ENCODE measurements around the gene UTF1. TPM values are rescaled to one million over a fixed set of nuclear protein-coding genes. Genes with fewer than 3 reads are reported as not detected.

UTF1 gene
- total RNA-seq, 3 donors from 2014 or later = not detected

GRCh38 chr10:133235265-133235855 lies 5.3 kb downstream of the UTF1 start:
- ATAC-seq (peak; percentile 12), DNase-seq (no peak)
- H3K36me3 ChIP-seq (ENCODE audit: low read depth) = no peaks in the 10 kb centered on the region
- no peak for TF ChIP-seq CTCF (IDR thresholded peaks at IDR 0.05)
- no peak overlapping the region for H3K4me3 ChIP-seq
- intact Hi-C loops (cut with DNase I, micrococcal nuclease) = no loop called here
- H3K4me1 ChIP-seq (ENCODE audit: low read depth) = peaks cover 7% of the 10 kb centered on the region
- no peaks in the 10 kb centered on the region for H3K9me3 ChIP-seq

- no peak for ATAC-seq
- no peaks in the 10 kb centered on the region for H3K9me3 ChIP-seq
- DNase-seq = peak in 1 of 3 donors; percentile 47
- H3K4me1 ChIP-seq (ENCODE audit: low read depth) = peaks cover 7% of the 10 kb centered on the region
- no peak overlapping the region for H3K4me3 ChIP-seq
- intact Hi-C loops (cut with DNase I, micrococcal nuclease) = no loop called here
- no peak for TF ChIP-seq CTCF (IDR thresholded peaks at IDR 0.05)
- H3K36me3 ChIP-seq (ENCODE audit: low read depth) = no peaks in the 10 kb centered on the region
These were observed 5.9 kb downstream of the UTF1 start for GRCh38 chr10:133235932-133236331.

- Histone ChIP-seq H3K36me3 (ENCODE audit: low read depth) (no peaks in the 10 kb centered on the region), H3K4me3 (no peak overlapping the region), H3K4me1 (ENCODE audit: low read depth) (peaks cover 7% of the 10 kb centered on the region), H3K9me3 (no peaks in the 10 kb centered on the region)
- peak; percentile 30 for ATAC-seq
- peak in 1 of 3 donors; percentile 45 for DNase-seq
- intact Hi-C loops (cut with DNase I, micrococcal nuclease) = no loop called here
- TF ChIP-seq CTCF (IDR thresholded peaks at IDR 0.05) = no peak
These were observed 6.6 kb downstream of the UTF1 start for GRCh38 chr10:133236401-133237240.

GRCh38 chr10:133237241-133237587 lies 7.2 kb downstream of the UTF1 start:
- Histone ChIP-seq H3K9me3 (no peaks in the 10 kb centered on the region), H3K4me3 (no peak overlapping the region), H3K4me1 (ENCODE audit: low read depth) (peaks cover 7% of the 10 kb centered on the region), H3K36me3 (ENCODE audit: low read depth) (no peaks in the 10 kb centered on the region)
- intact Hi-C loops (cut with DNase I, micrococcal nuclease) = no loop called here
- TF ChIP-seq CTCF (IDR thresholded peaks at IDR 0.05) = no peak
- DNase-seq = peak in 1 of 3 donors; percentile 43
- ATAC-seq = no peak

GRCh38 chr10:133237588-133238465 lies 7.8 kb downstream of the UTF1 start, which contains the start of gene VENTX:
Gene VENTX (plus strand): TSS chr10:133237855. CDS start chr10:133237915, 60 bp downstream.
- no peak within 1 kb of the TSS for H3K4me3 ChIP-seq
- intact Hi-C loops (cut with DNase I, micrococcal nuclease) = no loop called here
- DNase-seq = no peak
- ATAC-seq = no peak
- H3K36me3 ChIP-seq (ENCODE audit: low read depth) = no peaks in the 10 kb centered on the region
- no peak for TF ChIP-seq CTCF (IDR thresholded peaks at IDR 0.05)
- peaks cover 7% of the 10 kb centered on the region for H3K4me1 ChIP-seq (ENCODE audit: low read depth)
- no peaks in the 10 kb centered on the region for H3K9me3 ChIP-seq
